ENCODE measurements around the gene CDH8.

- TF ChIP-seq EP300 (IDR thresholded peaks at IDR 0.05; ENCODE audit: borderline replicate concordance) = no peak
- no peak for TF ChIP-seq TEAD4 (IDR thresholded peaks at IDR 0.05)
- no peak for TF ChIP-seq CREB1 (IDR thresholded peaks at IDR 0.05; ENCODE audit: low read depth)
- TF ChIP-seq FOXM1 (IDR thresholded peaks at IDR 0.05; ENCODE audit: borderline replicate concordance, low read depth) = no peak
- TF ChIP-seq YY1 (IDR thresholded peaks at IDR 0.05; ENCODE audit: low read depth) = no peak
- no peak for TF ChIP-seq ZBTB7A (IDR thresholded peaks at IDR 0.05; ENCODE audit: low read depth)
- no peak for TF ChIP-seq REST (IDR thresholded peaks at IDR 0.05; ENCODE audit: low read depth)
- no peak for TF ChIP-seq TAF1 (IDR thresholded peaks at IDR 0.05; ENCODE audit: low read depth)
- TF ChIP-seq EGR1 (IDR thresholded peaks at IDR 0.05) = no peak
- no peak for TF ChIP-seq NFIC (IDR thresholded peaks at IDR 0.05)
- no peak for TF ChIP-seq CEBPB (IDR thresholded peaks at IDR 0.05)
- TF ChIP-seq RAD21 (IDR thresholded peaks at IDR 0.05; ENCODE audit: low read depth) = no peak
- TF ChIP-seq USF1 (IDR thresholded peaks at IDR 0.05) = no peak
Measured at GRCh38 chr16:61944004-61944403, 92.2 kb downstream of the CDH8 start.

Data from Ishikawa (cell line).